HFFc6 (cell line): Measurements from ENCODE around the gene B4GALT5. TPM values are rescaled to one million over a fixed set of nuclear protein-coding genes. Genes with fewer than 3 reads are reported as not detected.
"Not testable (repeated sequence)": the region's sequence is repeated elsewhere in the genome, so short reads cannot be mapped to it uniquely, and the experiment has no call there.

Experiments used
- DNase-seq: peaks from one replicate; pipeline ENCODE4 v3.0.0-alpha.2; 2018
- H3K27ac Mint-ChIP-seq: 2 replicates; pipeline ENCODE4 v1.8.0; 2020; ENCODE audit warnings: mild to moderate bottlenecking, mixed read lengths
- H3K27me3 Mint-ChIP-seq: 2 replicates; pipeline ENCODE4 v1.8.0; 2021; ENCODE audit warnings: mild to moderate bottlenecking, moderate library complexity, mixed read lengths; ENCODE audit not compliant: insufficient read depth
- H3K36me3 Mint-ChIP-seq: 2 replicates; pipeline ENCODE4 v1.8.0; 2021; ENCODE audit warnings: low read depth, mixed read lengths
- H3K4me1 Mint-ChIP-seq: 2 replicates; pipeline ENCODE4 v1.8.0; 2020; ENCODE audit warnings: low read depth, mixed read lengths
- H3K4me3 Mint-ChIP-seq: 2 replicates; pipeline ENCODE4 v1.8.0; 2020; ENCODE audit warnings: mild to moderate bottlenecking, moderate library complexity, mixed read lengths
- H3K9me3 Mint-ChIP-seq: 2 replicates; pipeline ENCODE4 v1.8.0; 2020; ENCODE audit warnings: mild to moderate bottlenecking, mixed read lengths
- CTCF ChIP-seq: fragments of 200-600 bp; sonication (generic); IDR thresholded peaks from 2 replicates; pipeline ENCODE4 v1.5.0; 2021; ENCODE audit warnings: antibody characterized with exemption, mild to moderate bottlenecking
- total RNA-seq, 6 experiments: library from RNA; stranded (reverse); fragmentation: NEBNext Ultra II Directional; extraction: Animal tissue kit (Norgen Biotek cat#: 25700); gene quantifications; 2 replicates in 1 of 6; 3 replicates in 5 of 6; pipeline ENCODE4 v1.2.3, GENCODE V29; 2021

B4GALT5 gene
- total RNA-seq, 6 experiments from 2014 or later = 19.7 to 25.0 (median 21.9) TPM

GRCh38 chr20:49727894-49728885 lies 14.5 kb upstream of the B4GALT5 start:
- Mint-ChIP-seq H3K27ac (no peak overlapping the region), H3K4me1 (peaks cover 19% of the 10 kb centered on the region), H3K9me3 (no peaks in the 10 kb centered on the region), H3K36me3 (no peaks in the 10 kb centered on the region), H3K27me3 (no peaks in the 10 kb centered on the region; the same call in 1 of the 2 replicates), H3K4me3 (no peak overlapping the region)
- DNase-seq = no peak
- no peak for TF ChIP-seq CTCF

DNA sequence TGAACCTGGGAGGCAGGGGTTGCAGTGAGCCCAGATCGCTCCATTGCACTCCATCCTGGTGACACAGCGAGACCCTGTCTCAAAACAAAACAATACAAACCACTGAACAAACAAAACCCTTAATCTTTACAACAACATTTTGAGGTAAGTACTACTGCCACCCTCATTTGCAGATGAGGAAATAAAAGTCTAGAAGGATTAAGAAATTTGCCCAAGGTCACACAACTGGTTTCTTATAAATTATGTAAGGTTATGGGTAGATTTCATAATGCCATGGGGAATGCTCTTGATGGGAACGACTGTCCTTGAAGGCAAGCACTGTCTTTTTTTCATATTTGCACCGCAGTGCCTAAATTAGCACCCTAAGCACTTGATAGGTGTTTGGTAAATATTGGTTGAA lies 13.8 kb upstream of the B4GALT5 start:
- H3K27ac Mint-ChIP-seq = no peak overlapping the region
- no peak for DNase-seq
- H3K27me3 Mint-ChIP-seq = no peaks in the 10 kb centered on the region
- no peaks in the 10 kb centered on the region for H3K36me3 Mint-ChIP-seq
- TF ChIP-seq CTCF = no peak
- peaks cover 19% of the 10 kb centered on the region for H3K4me1 Mint-ChIP-seq
- H3K9me3 Mint-ChIP-seq = no peaks in the 10 kb centered on the region
- H3K4me3 Mint-ChIP-seq = no peak overlapping the region

- Mint-ChIP-seq H3K27me3 (peaks cover 3% of the 10 kb centered on the region; the same call in 1 of the 2 replicates), H3K27ac (no peak overlapping the region), H3K9me3 (no peaks in the 10 kb centered on the region), H3K36me3 (no peaks in the 10 kb centered on the region), H3K4me1 (peaks cover 19% of the 10 kb centered on the region), H3K4me3 (no peak overlapping the region)
- no peak for DNase-seq
- no peak for TF ChIP-seq CTCF
Observed at GRCh38 chr20:49725694-49726093, 12.0 kb upstream of the B4GALT5 start.

DNA sequence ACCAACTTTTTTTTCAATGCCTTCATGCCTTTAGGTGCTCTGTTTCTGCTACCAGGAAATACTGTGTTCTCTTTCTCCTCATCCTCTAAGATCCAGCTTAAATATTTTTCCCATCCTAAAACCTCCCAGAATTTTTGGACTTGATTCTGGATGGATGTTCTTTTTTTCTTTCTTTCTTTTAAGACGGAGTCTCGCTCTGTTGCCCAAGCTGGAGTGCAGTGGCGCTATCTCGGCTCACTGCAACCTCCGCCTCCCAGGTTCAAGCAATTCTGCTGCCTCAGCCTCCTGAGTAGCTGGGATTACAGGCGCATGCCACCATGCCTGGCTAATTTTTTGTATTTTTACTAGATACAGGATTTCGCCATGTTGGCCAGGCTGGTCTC lies 11.5 kb upstream of the B4GALT5 start:
- not testable (repeated sequence) for H3K4me3 Mint-ChIP-seq, H3K9me3 Mint-ChIP-seq, H3K27ac Mint-ChIP-seq, H3K36me3 Mint-ChIP-seq, H3K27me3 Mint-ChIP-seq, DNase-seq
- H3K4me1 Mint-ChIP-seq = peaks cover 19% of the 10 kb centered on the region

- Mint-ChIP-seq H3K4me1 (peaks cover 14% of the 10 kb centered on the region), H3K36me3 (no peaks in the 10 kb centered on the region), H3K27ac (no peak overlapping the region), H3K4me3 (no peak overlapping the region), H3K27me3 (peaks cover 3% of the 10 kb centered on the region; the same call in 1 of the 2 replicates), H3K9me3 (no peaks in the 10 kb centered on the region)
- DNase-seq = peak; percentile 11
- TF ChIP-seq CTCF = no peak
Observed at GRCh38 chr20:49724408-49725223, 10.9 kb upstream of the B4GALT5 start.

DNA sequence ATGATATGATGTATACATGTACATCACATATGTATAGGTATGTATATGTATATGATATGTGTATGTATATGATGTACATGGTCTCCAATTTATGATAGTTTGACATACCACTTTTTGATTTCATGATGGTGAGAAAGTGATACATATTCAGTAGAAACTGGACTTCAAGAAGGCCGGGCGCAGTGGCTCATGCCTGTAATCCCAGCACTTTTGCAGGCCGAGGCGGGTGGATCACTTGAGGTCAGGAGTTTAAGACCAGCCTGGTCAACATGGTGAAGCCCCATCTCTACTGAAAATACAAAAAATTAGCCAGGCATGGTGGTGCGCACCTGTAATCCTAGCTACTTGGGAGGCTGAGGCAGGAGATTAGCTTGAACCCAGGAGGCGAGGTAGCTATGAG lies 10.1 kb upstream of the B4GALT5 start:
- H3K36me3 Mint-ChIP-seq, H3K27me3 Mint-ChIP-seq, H3K4me3 Mint-ChIP-seq, DNase-seq, H3K9me3 Mint-ChIP-seq, H3K27ac Mint-ChIP-seq, H3K4me1 Mint-ChIP-seq: not testable (repeated sequence)

GRCh38 chr20:49721326-49721725 lies 7.6 kb upstream of the B4GALT5 start:
- H3K27me3 Mint-ChIP-seq, DNase-seq, H3K9me3 Mint-ChIP-seq, H3K36me3 Mint-ChIP-seq, H3K27ac Mint-ChIP-seq, H3K4me3 Mint-ChIP-seq: not testable (repeated sequence)
- H3K4me1 Mint-ChIP-seq = peaks cover 17% of the 10 kb centered on the region
